Caco-2 (cell line): ENCODE data around the gene TTL. TPM values are rescaled to one million over a fixed set of nuclear protein-coding genes. Genes with fewer than 3 reads are reported as not detected.

Experiments used
- BruUV-seq: library from RNA; stranded (reverse); fragments of 400-500 nt; replicated peaks from 2 replicates; lab custom pipeline; 2021; lab: Mats Ljungman, UMichigan
- CTCF ChIA-PET: fragments of 300-600 bp; sonication (Branson Sonifier 250); formaldehyde crosslinking; loops from one replicate; lab custom pipeline; 2022; ENCODE audit warnings: antibody characterized with exemption; lab: Charles Lee
- POLR2A ChIA-PET: fragments of 300-600 bp; sonication (Branson Sonifier 250); formaldehyde crosslinking; loops from one replicate; lab custom pipeline; 2022; ENCODE audit warnings: antibody characterized with exemption; lab: Charles Lee
- DNase-seq, 2 experiments: peaks; one replicate each; pipeline versions ENCODE4 v3.0.0 to v3.0.0-alpha.2; 2020 to 2022
- H3K27me3 ChIP-seq: replicated peaks from 2 replicates; pipeline ENCODE4 v1.6.0; 2011; ENCODE audit warnings: low read length; ENCODE audit not compliant: control insufficient read depth, insufficient read depth
- H3K36me3 ChIP-seq: 2 replicates; pipeline ENCODE4 v1.5.1; 2011; ENCODE audit warnings: low read length; ENCODE audit not compliant: control insufficient read depth, insufficient read depth
- H3K4me1 ChIP-seq: fragments of 250-450 bp; sonication (Bioruptor Pico); 2 replicates; pipeline ENCODE4 v1.5.1; 2020; ENCODE audit warnings: mild to moderate bottlenecking
- H3K4me3 ChIP-seq: 2 replicates; pipeline ENCODE4 v1.5.1; 2011; ENCODE audit warnings: low read depth, mild to moderate bottlenecking, control low read depth, low read length
- H3K9me3 ChIP-seq: fragments of 250-450 bp; sonication (Bioruptor Pico); 2 replicates; pipeline ENCODE4 v1.5.1; 2020; ENCODE audit warnings: mild to moderate bottlenecking, moderate library complexity
- H3K27ac Mint-ChIP-seq: one replicate; pipeline ENCODE4 v1.8.0; 2022; ENCODE audit warnings: mixed read lengths; ENCODE audit not compliant: unreplicated experiment
- H3K27me3 Mint-ChIP-seq: one replicate; pipeline ENCODE4 v1.8.0; 2022; ENCODE audit warnings: mixed read lengths; ENCODE audit not compliant: insufficient read depth, unreplicated experiment
- H3K36me3 Mint-ChIP-seq: one replicate; pipeline ENCODE4 v1.8.0; 2022; ENCODE audit warnings: mild to moderate bottlenecking, mixed read lengths; ENCODE audit not compliant: insufficient read depth, unreplicated experiment
- H3K4me1 Mint-ChIP-seq: one replicate; pipeline ENCODE4 v1.8.0; 2022; ENCODE audit warnings: low read depth, mixed read lengths; ENCODE audit not compliant: unreplicated experiment
- H3K4me3 Mint-ChIP-seq: one replicate; pipeline ENCODE4 v1.8.0; 2022; ENCODE audit warnings: mild to moderate bottlenecking, moderate library complexity, mixed read lengths; ENCODE audit not compliant: unreplicated experiment
- H3K9me3 Mint-ChIP-seq: one replicate; pipeline ENCODE4 v1.8.0; 2022; ENCODE audit warnings: mixed read lengths; ENCODE audit not compliant: unreplicated experiment
- CTCF ChIP-seq, 2 experiments: fragments of 200-600 bp in 1 of 2; IDR thresholded peaks; 1 replicate in 1 of 2; 2 replicates in 1 of 2; pipeline versions ENCODE4 v1.5.1 to v1.8.0; 2011 to 2022; ENCODE audit warnings: antibody characterized with exemption in 1 of 2, control low read depth in 1 of 2, inconsistent platforms in 1 of 2, low read depth in 1 of 2, low read length in 1 of 2, mild to moderate bottlenecking in 1 of 2, moderate library complexity in 1 of 2; ENCODE audit not compliant: insufficient read depth in 1 of 2, severe bottlenecking in 1 of 2, unreplicated experiment in 1 of 2
- intact Hi-C: fragments of 100-400 bp; cut with micrococcal nuclease; formaldehyde crosslinking; loops from one replicate; pipeline ENCODE4 v1.10.0; 2022; ENCODE audit not compliant: unreplicated experiment
- total RNA-seq: library from RNA; stranded (reverse); gene quantifications from 2 replicates; pipeline ENCODE4 v1.2.3, GENCODE V29; 2022

The TTL gene
- total RNA-seq, 1 experiment from 2014 or later = 46.9 TPM

- peak overlapping the region; percentile 55 for H3K4me3 ChIP-seq
- no TSS peak for BruUV-seq
- DNase-seq = peak in 1 of 2 experiments; percentile 29
These were observed 1.4 kb upstream of the TTL start for GRCh38 chr2:112480530-112481049.

GRCh38 chr2:112481050-112481527 lies 867 bp upstream of the TTL start:
- H3K4me1 ChIP-seq = peaks cover 5% of the 10 kb centered on the region; the same call in 1 of the 2 replicates
- intact Hi-C loops = loop anchor here (1.0 to 5.0 kb wide), 5 partner anchors 13 to 246 kb away; partner anchors contain the start of gene ZC3H8
- no peaks in the 10 kb centered on the region for H3K36me3 ChIP-seq
- peak overlapping the region; percentile 40 for H3K27ac Mint-ChIP-seq
- H3K9me3 Mint-ChIP-seq = no peaks in the 10 kb centered on the region
- no peaks in the 10 kb centered on the region for H3K27me3 Mint-ChIP-seq
- peaks cover 11% of the 10 kb centered on the region for H3K4me1 Mint-ChIP-seq
- H3K9me3 ChIP-seq = no peaks in the 10 kb centered on the region
- peaks cover 21% of the 10 kb centered on the region for H3K36me3 Mint-ChIP-seq
- H3K4me3 ChIP-seq = peak overlapping the region; percentile 55
- CTCF ChIA-PET = interaction anchor here (0.6 to 1.8 kb wide), 9 partner anchors 12 to 405 kb away, joined by 3 to 11 read pairs (median 5); no protein-coding TSS in a partner anchor
- H3K27me3 ChIP-seq = no peaks in the 10 kb centered on the region
- POLR2A ChIA-PET = no interaction called here
- DNase-seq = peak; percentile 85 to 89
- TF ChIP-seq CTCF (IDR thresholded peaks at IDR 0.05; ENCODE audit: insufficient read depth in 1 of 2, low read depth in 1 of 2, low read length in 1 of 2, severe bottlenecking in 1 of 2, unreplicated experiment in 1 of 2) = peak; percentile 60 to 94
- no TSS peak for BruUV-seq
- H3K4me3 Mint-ChIP-seq = peak overlapping the region; percentile 89

More at GRCh38 chr2:112480530-112481049, 1.4 kb upstream of the TTL start:
- Mint-ChIP-seq H3K27ac (peak overlapping the region; percentile 40), H3K9me3 (no peaks in the 10 kb centered on the region), H3K4me3 (peak overlapping the region; percentile 89), H3K4me1 (peaks cover 11% of the 10 kb centered on the region), H3K27me3 (no peaks in the 10 kb centered on the region), H3K36me3 (peaks cover 21% of the 10 kb centered on the region)
- peak in 1 of 2 experiments; percentile 11 for TF ChIP-seq CTCF (IDR thresholded peaks at IDR 0.05; ENCODE audit: insufficient read depth in 1 of 2, low read depth in 1 of 2, low read length in 1 of 2, severe bottlenecking in 1 of 2, unreplicated experiment in 1 of 2)
- Histone ChIP-seq H3K4me1 (peaks cover 5% of the 10 kb centered on the region; the same call in 1 of the 2 replicates), H3K9me3 (no peaks in the 10 kb centered on the region), H3K27me3 (no peaks in the 10 kb centered on the region), H3K36me3 (no peaks in the 10 kb centered on the region)
- POLR2A ChIA-PET = no interaction called here
- intact Hi-C loops = loop anchor here (1.0 to 5.0 kb wide), 5 partner anchors 14 to 247 kb away; partner anchors contain the start of gene ZC3H8
- CTCF ChIA-PET = interaction anchor here (0.6 to 1.8 kb wide), 9 partner anchors 13 to 404 kb away, joined by 3 to 11 read pairs (median 5); no protein-coding TSS in a partner anchor

DNA sequence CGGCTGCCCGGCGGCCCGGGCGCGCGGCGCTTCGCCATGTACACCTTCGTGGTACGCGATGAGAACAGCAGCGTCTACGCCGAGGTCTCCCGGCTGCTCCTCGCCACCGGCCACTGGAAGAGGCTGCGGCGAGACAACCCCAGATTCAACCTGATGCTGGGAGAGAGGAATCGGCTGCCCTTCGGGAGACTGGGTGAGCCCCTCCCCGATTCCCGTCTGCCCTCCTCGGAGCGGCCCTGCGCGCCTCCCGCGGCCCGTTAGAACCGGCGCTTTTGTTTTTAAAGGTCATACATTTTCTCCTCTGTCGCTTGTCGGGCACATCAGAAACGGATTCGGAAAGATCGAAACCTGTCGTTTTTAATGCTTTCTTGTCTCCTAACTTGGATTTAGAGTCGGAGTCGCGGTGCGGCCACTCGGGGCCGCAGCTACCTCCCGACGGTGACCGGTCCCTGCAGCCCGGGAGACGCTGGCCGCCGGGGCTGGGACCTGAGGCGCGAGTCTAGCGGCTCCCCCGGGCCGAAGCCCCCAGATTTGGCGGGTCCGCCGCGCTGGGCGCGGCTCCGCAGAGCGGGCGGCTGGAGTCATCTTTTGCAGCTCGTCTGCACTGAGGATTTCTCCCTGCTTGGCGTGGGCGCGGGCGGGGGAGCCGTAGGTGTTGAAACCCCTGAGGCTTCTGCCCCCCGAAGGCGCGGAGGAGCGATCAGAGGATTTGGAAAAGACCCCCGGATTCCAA lies 519 bp downstream of the TTL start:
- Mint-ChIP-seq H3K9me3 (no peaks in the 10 kb centered on the region), H3K27me3 (no peaks in the 10 kb centered on the region), H3K27ac (peak overlapping the region; percentile 35), H3K36me3 (peaks cover 25% of the 10 kb centered on the region), H3K4me1 (peaks cover 11% of the 10 kb centered on the region), H3K4me3 (peak overlapping the region; percentile 89)
- BruUV-seq = no TSS peak
- Histone ChIP-seq H3K4me1 (peaks cover 5% of the 10 kb centered on the region; the same call in 1 of the 2 replicates), H3K36me3 (no peaks in the 10 kb centered on the region), H3K4me3 (peak overlapping the region; percentile 90), H3K9me3 (no peaks in the 10 kb centered on the region), H3K27me3 (no peaks in the 10 kb centered on the region)
- ChIA-PET CTCF (interaction anchor here (0.6 to 1.6 kb wide), 3 partner anchors 11 to 173 kb away, joined by 3 to 4 read pairs (median 4); no protein-coding TSS in a partner anchor), POLR2A (no interaction called here)
- no peak for TF ChIP-seq CTCF (IDR thresholded peaks at IDR 0.05; ENCODE audit: insufficient read depth in 1 of 2, low read depth in 1 of 2, low read length in 1 of 2, severe bottlenecking in 1 of 2, unreplicated experiment in 1 of 2)
- intact Hi-C loops = loop anchor here (5.0 kb wide), 2 partner anchors 225 to 245 kb away; partner anchors contain the start of gene ZC3H8
- peak; percentile 63 to 65 for DNase-seq
